ENCODE data around the gene ZCRB1.
"Not testable (repeated sequence)": the region's sequence is repeated elsewhere in the genome, so short reads cannot be mapped to it uniquely, and the experiment has no call there.

DNA sequence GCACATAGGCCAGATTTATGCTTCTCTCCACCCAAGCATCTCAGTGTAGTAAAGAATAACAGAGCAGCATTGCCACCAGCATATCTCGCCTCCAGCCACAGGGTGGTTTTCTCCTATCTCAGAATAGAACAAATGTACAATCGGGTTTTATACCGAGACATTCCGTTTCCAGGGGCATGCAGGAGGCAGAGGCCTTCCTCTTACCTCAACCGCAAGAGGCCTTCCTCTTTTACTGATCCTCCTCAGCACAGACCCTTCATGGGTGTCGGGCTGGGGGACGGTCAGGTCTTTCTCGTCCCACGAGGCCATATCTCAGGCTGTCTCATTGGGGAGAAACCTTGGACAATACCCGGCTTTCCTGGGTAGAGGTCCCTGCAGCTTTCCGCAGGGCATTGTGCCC lies 4.2 kb upstream of the ZCRB1 start:
- TF ChIP-seq, protein P1, sequence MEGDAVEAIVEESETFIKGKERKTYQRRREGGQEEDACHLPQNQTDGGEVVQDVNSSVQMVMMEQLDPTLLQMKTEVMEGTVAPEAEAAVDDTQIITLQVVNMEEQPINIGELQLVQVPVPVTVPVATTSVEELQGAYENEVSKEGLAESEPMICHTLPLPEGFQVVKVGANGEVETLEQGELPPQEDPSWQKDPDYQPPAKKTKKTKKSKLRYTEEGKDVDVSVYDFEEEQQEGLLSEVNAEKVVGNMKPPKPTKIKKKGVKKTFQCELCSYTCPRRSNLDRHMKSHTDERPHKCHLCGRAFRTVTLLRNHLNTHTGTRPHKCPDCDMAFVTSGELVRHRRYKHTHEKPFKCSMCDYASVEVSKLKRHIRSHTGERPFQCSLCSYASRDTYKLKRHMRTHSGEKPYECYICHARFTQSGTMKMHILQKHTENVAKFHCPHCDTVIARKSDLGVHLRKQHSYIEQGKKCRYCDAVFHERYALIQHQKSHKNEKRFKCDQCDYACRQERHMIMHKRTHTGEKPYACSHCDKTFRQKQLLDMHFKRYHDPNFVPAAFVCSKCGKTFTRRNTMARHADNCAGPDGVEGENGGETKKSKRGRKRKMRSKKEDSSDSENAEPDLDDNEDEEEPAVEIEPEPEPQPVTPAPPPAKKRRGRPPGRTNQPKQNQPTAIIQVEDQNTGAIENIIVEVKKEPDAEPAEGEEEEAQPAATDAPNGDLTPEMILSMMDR (IDR thresholded peaks at IDR 0.05): not testable (repeated sequence)
- TF ChIP-seq POLR2A (IDR thresholded peaks at IDR 0.05): not testable (repeated sequence)
